NOMO-1 (cell line): ENCODE results near the gene MARK3.

Source experiments
- DNase-seq, 2 experiments: peaks; one replicate each; lab custom pipeline; 2025; ENCODE audit not compliant: unreplicated experiment in 2 of 2; lab: John Stamatoyannopoulos, UW

MARK3 gene

DNA sequence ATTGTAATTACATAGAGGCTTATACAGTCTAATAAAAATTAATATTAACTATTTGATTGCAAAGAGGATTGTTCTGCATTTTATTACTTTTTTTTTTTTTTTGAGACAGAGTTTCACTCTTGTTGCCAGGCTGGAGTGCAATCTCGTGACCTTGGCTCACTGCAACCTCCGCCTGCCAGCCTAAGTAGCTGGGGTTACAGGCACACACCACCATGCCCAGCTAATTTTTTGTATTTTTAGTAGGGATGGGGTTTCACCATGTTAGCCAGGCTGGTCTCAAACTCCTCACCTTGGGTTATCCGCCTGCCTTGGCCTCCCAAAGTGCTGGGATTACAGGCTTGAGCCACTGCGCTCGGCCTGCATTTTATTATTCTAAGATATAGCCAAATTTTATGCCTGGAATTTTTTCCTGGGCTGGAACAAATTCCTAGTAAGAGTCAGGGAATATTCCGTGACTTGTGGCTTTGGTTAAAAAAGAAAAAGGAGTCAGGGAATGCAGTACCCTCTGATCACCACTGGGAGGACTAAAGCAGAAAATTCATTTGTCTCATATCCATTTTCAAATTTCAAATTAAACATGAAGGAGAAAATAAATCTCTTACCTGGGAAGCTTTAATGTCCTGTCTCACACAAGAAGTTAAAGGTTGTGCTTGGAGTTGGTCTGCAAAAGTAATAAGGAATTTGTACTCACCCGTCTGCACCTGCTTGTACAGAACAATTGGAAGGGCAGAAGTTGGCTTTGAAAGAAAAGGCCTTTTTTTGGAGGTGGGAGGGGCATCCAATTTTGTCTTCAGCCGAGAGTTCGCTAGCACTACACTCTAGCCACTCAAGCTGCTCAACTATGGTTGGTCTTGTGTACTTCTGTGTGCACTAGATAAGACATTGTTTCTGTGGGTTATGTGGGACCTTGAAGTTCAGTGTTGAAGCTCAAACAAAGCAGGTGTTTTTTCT is 8.7 kb downstream of the MARK3 start:
- DNase-seq, result no peak

DNA sequence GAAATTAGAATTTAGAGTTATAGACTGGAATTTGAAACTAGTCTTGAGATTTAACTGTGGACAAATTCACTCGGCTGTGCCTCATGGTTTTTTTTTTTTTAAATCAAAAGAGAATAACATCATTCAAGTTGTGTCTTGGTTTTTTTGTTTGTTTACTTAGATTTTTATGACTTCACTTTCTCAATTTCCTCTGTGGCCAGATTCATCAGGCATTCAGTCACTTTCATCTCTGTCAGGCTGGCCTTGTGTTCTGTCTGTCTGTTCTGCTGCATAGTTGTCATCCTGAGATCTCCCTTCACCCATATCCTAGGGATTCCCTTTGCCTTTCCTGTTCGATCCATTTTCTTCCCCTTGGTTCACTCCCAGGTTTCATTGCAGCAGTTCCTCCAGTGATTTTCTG is 10.0 kb downstream of the MARK3 start:
- no peak for DNase-seq

DNA sequence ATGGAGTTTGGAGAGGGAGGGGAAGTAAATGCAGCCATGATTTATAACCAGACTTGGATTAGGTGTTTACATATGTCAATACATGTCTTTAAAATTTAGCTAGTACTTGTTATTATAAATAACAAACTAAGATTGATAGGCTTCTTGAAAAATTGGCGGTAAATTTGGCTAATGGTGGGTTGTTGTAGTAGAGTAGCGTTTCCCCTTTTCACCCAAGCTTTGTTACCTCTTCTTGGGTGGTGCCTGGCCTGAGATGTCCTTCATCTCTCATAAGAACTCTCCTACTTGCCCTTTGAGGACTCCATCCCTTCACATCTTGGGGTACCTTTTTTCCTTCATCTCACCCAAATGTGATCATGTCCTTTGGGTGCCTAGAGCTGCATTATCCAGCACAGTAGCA is 11.2 kb downstream of the MARK3 start:
- DNase-seq, result no peak

DNA sequence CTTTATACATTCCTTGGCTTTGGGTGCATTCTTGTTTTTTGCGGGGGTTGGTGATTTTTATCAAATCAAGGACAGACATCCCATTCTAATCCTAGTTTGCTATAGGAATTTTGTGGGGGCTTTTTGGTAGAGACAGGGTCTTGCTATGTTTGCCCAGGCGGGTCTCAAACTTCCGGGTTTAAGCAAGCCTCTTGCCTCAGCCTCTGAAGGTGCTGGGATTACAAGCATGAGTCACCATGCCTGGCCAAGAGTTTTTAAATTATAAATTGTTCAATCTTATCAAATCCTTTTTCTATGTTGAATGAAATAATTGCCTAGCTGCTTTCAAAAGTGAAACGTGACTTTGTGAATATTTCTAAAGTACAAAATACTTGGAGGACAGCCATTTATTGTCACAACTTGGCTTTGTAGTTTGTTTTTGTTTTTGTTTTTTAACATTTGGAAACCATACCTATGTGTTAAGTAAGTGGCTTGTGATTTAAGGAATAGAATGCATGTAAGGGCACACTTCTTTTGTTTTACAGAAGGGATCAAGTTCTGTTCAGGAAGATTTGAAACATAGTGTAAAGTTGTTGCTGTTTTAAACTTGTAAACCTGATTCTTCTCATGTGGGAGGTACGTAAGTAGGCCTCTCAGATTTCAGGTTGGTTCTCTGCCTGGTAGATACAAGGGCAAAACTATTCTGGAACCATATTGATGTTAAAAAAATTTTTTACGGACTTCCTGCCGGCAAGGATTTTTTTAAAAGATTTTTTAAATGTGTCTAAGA is 13.4 kb downstream of the MARK3 start:
- peak in 1 of 2 experiments; percentile 8 for DNase-seq

DNA sequence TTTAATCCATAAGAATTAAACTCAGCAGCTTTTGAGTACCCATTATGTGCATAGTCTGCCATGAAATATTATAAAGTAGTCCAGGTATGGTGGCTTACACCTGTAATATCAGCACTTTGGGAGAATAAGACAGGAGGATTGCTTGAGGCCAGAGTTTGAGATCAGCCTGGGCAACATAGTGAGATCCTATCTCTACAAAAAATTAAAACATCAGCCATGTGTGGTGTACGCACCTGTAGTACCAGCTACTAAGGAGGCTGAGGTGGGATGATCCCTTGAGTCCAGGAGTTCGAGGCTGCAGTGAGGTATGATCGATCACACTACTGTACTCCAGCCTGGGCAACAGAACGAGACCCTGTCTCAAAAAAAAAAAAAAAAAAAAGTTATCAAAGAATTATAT is 15.3 kb downstream of the MARK3 start:
- no peak for DNase-seq

DNA sequence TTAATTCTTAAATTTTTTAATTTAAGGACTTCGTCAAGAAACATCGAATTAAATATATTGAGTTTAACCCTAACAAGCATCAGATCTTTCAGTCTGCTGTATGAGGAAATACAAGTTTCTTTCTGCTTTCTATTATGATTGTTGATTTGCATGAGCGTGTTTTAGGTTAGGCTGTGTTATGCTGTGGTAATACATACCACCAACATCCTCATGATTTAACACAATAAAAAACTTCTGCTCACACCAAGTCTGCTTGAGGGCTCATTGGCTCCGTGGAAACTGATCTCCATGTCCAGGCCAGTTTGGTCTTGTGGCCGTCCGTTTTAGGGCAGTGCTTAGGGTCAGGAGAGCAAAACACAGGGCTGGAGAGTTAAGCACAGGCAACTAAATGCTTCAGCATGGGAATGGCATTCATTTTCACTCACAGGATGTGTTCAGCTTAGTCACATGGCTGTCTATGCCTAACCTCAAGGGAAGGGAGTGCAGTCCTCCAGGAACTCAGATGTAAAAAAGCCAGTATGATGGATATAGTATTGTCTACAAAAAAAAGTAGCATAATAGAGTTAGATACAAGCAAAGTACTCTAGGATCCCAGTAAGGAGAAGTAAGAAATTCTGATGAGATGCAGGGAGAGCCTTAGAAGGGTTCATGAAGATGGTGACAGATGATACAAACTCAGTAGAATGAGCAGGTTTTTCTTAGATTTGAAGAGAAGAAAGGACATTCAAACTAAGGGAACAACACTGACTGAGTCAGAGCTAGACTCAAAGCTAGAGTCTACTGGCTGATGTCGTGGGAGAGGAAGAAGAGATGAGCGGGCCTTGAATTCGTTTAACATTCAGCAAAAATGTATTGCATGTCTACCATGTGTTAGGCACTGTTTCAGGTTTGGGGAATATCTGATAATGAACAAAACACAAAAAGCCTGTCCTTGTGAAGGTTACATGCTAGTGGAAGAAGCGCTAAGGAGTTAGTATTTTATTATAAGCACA is 16.3 kb downstream of the MARK3 start:
- DNase-seq, result no peak

DNA sequence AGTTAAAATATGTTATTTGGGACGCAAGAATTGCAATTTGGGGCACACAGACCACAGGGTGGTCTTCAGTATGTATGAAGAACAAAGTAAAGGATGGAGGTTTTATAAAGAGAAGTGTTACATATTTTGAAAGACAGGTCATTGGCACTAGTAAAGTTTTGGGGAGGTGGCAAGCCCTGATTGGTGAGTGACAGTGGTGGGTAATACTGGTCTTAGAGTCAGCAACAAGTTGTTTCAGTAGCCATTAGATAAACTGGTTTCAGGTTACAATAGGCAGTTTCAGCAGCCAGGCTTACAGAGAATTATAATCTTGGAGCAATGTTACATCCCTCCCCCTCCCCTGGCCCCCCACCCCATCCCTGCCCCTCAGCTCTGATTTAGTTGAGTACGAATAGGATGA is 17.5 kb downstream of the MARK3 start:
- DNase-seq, result no peak

DNA sequence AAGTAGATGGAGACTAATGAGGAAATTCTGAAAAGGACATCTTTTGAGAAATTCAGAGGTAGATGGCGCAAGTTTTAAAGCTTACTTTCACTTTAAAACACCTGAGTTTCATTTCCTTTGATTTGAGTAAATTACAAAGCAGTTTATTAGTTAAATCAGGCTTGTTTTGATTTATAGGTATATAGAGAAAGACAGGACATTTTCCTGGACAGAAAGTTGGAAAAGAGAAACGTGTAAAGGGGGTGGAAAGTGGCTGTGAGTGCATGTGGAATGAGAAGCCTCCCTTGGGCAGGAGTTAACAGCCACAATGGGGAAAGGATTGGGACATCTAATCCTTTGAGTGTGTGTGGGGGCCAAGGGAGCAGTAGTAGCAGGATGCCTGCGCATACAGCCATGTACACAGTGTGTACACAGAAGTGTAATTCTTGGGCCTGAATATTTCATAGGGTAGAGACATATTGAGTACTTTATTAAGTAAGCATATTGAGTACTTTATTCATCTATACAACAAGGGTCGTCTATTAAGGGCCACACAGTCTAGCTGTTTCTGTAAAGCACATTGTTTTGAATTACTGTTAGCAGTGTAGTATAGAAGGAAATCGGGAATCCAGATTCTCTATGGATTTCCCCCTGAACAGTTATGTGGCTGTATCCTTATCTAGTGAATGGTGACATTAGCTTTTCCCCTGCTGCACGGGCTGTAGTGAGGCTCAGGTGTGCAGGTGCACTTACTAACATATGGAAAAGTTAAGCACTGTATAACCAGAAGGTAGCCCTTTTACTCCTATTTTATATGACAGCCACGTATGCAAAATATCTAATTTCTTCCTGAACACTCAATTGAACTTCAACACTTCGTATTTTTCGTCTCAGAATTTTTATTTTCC is 19.1 kb downstream of the MARK3 start:
- DNase-seq, result peak in 1 of 2 experiments; percentile 18

DNA sequence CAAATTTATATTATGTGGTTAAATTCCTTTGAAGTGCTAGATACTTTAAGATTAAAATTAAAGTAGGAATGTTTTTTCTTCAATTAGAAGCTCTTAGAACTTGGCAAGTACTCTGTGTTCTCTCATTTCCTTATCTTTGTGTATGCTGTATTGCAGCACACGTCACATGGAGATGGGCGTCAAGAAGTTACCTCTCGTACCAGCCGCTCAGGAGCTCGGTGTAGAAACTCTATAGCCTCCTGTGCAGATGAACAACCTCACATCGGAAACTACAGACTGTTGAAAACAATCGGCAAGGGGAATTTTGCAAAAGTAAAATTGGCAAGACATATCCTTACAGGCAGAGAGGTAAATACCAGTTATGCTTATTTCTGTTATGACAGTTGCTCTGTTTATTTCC is 19.7 kb downstream of the MARK3 start:
- no peak for DNase-seq

DNA sequence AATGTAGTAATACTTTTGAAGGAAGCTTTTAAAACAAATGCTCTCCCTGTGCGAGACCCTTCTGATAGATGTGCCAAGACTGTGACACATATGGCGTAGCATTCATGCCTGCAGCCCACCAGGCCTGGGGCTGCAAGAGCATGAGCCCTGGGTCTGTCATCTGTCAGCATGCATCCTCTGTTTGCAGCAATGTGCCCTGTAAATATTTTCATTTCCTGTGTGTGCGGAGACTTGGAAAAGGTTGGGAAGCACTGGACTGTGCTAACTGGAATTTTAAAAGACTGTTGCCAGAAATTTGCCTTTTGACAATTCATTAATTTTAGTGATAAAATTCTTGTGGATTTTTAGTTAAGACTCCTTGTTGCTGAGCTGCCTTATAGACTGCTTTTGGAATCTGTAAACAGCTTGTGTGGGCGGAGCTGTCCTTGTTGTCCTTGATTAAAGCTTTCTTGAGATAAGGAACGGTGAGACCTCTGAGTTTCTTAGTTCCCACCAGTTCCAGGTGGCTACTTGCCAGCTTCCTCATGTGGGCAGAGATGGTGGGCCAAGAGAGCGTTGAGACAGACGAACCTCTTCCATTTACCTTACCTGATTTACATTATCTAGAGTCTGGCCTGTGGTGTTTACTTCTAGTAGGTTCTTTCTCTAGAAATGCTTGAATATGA is 23.4 kb downstream of the MARK3 start:
- DNase-seq, result no peak

DNA sequence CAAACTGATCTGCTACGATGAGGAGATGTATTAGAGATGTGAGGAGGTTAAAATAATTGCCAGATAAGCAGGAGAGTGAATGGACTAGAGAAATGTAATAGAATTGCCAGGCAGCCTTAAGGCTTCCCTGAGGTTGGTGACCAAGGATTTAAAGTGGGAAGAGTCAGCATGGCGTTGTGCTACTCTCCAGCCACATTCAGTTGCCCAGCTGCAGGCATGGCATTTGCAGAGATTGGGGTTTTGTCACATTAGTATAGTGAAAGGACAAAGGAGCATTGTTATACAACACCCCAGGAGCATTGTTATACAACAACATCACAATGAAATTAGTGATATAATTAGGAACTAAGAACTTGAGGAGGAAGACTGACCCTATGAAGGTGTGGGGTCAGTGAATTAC is 31.7 kb downstream of the MARK3 start:
- DNase-seq, result no peak

DNA sequence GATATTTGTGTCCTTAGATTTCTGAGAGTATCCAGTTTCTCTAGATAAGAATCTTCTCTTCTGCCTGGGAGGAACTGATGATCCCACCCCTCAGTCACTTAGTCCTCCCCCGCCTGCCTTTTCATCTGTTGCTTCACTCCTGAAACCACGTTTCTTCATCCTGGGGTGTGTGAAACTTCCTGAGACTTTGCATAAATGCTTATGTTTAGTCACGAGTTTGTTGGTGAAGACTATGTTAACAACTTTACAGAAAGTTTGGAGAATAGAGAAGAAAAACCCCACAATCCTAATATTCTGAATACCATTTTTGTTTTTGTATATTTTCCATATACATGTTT is 33.2 kb downstream of the MARK3 start:
- peak; percentile 71 to 85 for DNase-seq

DNA sequence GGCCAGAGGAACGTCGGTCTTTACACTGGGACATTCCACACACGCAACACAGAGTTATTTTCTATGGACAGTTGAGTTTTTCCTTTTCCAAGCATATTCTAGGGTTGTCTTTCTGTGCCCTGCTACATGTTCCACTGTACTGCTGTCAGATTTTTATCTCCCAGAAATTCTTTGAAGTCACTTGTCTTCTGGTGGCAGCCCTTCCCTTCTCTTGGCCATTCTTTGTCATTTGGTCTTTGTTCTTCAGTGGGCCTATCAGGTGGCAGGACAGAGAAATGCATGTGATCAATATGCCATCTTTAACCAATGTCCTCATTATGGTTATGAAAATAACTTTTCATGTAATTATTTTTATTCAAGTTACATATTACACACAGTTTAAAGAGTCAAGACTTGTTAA is 36.3 kb downstream of the MARK3 start:
- no peak for DNase-seq

DNA sequence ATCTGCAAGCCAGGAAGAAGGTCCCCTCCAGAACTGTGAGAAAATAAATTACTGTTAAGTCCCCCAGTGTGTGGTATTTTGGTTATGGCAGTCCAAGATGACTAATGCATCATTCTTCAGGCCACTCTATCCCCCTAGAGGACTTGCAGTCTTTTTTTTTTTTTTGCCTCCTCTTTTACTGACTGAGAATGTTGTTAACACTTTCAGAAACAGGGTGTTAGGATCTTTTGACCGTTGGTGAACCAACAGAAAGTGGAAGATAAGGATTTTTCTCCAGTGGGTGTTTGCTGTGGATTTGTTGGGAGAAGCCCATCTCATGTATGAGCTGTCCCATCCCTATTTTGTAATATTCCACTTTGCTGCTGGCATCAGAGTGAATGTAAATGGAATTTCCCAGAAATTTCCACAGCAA is 37.8 kb downstream of the MARK3 start:
- no peak for DNase-seq

DNA sequence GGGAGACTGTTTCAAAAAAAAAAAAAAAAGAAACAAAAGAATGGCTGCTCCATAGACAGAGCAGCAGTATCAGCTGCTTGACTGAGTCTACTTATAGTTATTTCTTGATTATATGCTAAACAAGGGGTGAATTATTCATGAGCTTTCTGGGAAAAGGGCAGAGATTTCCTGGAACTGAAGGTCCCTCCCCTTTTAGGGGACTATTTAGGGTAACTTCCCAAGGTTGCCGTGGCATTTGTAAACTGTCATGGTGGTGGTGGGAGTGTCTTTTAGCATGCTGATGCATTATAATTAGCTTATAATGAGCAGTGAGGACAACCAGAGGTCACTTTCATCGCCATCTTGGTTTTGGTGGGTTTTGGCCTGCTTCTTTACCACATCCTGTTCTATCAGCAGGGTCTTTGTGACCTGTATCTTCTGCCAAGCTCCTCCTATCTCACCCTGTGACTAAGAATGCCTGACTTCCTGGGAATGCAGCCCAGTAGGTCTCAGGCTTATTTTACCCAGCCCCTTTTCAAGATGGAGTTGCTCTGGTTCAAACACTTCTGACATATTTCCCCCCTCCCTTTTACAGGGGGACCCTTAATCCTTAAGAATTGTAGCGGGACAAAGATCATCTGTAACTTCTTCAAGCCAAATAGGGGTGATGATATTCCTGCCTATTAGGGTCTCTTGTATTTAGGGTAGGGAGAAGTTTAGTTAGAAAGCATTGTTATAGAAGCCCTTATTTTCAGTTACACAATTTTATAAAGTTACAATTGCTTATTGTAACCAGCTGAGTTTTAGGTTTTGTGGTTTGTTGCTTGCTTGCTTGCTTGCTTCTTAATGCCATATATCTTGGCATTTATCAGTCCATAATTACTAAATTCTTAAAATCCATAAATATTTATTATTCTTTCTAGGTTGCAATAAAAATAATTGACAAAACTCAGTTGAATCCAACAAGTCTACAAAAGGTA is 42.5 kb downstream of the MARK3 start:
- no peak for DNase-seq

DNA sequence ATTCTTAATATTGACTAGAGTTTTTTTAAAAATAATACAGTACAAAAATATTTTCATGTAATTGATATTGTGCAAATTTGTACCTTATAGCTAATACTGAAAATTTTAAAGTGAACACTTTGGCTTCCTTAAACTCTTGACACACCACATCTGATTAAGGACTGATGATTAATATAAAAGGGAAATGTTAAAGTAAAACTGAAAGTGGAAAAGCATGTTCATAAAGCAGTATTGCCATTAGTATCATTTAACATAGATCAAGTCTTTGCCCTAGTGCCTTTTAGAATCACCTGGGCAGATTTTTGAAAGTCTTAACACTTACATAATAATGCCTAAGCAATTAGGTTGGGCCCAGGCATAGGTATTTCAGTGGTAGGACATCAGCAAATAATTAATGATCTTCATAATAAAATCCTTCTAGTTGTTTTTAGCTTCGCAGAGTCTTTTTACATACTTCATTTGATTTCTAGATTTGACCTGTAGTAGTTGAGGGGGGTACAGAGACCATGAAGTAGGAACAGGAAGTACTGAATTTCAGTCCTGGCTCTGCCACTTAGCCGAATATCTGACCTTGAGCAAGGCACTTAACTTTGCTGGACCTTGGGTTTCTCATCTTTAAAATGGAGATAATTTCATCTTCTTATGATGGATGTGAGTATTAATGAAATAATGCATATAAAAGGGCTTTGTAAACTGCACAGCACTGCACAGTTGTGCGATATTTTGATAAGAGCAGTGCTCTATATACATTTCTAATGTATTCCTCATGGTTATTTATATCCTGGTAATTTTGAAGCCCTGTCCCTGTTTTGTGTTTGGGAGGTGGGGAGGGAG is 43.7 kb downstream of the MARK3 start:
- no peak for DNase-seq

DNA sequence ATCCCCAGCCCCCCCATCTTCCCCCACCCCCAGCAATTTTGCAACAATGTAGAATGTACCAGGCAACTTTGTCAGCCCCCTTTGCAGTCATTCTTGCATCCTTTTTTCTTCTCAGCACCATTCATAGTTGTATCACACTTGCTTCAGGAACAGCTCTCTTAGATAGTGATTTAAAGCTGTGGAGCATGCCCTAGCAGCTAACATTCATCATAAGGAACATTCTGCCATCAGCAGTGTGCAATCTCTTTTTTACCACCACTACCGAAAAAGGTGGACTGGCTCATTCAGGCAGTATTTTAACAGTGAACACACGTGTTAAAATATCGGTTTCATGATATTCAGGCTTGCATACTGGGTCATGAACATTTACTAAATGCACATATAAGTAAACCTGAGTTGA is 45.1 kb downstream of the MARK3 start:
- DNase-seq, result no peak
